ENCODE results near the gene GRK6.

GRK6 gene

DNA sequence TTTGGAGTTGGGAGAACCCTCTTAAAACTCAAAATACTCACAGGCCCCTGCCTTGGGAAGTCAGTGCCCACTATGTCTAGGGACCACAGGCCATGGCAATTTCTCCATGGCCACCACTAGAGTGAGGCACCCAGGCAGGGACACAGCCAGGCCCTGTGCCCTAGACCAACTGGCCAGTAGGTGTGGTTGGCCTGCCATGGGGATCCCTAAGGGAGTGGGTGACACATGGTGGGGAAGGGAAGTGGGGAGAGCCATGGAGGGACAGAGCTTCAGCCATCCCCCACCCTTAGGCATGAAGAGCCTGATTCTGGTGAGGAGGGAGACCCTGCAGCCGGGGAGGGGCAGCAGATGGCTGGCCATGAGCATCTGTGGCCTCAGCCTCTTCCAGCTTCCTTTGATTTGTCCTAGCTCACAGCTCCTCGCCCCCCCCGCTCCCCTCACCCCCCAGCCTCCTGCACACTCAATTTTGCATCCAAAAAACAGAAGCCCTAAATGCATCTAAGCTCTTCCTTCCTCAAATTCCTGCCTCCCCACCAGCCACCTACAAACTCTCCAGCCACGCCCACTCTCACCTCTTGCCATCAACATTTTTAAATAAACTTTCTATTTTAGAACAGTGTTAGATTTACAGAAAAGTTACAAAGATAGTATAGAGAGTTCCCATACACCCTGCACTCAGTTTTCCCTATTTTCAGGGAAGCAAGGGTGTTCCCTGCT is 48.5 kb downstream of the GRK6 start:
- WGBS (ENCODE audit: insufficient coverage, insufficient read length): no CpG with 5 or more reads among the region's 4 CpGs
- Histone ChIP-seq H3K36me3 (ENCODE audit: control insufficient read depth, insufficient read depth, low read length) (peaks cover 16% of the 10 kb centered on the region; the same call in 1 of the 2 replicates), H3K27me3 (ENCODE audit: control insufficient read depth, insufficient read depth, low read length) (no peaks in the 10 kb centered on the region), H3K4me1 (ENCODE audit: control insufficient read depth, insufficient read depth, low read length) (peaks cover 26% of the 10 kb centered on the region), H3K4me3 (ENCODE audit: low read length) (no peak overlapping the region), H3K9me3 (ENCODE audit: control insufficient read depth, insufficient read depth, low read length) (no peaks in the 10 kb centered on the region), H3K27ac (ENCODE audit: low read length) (no peak overlapping the region)
- no peak for DNase-seq (ENCODE audit: low read depth, low spot score)

DNA sequence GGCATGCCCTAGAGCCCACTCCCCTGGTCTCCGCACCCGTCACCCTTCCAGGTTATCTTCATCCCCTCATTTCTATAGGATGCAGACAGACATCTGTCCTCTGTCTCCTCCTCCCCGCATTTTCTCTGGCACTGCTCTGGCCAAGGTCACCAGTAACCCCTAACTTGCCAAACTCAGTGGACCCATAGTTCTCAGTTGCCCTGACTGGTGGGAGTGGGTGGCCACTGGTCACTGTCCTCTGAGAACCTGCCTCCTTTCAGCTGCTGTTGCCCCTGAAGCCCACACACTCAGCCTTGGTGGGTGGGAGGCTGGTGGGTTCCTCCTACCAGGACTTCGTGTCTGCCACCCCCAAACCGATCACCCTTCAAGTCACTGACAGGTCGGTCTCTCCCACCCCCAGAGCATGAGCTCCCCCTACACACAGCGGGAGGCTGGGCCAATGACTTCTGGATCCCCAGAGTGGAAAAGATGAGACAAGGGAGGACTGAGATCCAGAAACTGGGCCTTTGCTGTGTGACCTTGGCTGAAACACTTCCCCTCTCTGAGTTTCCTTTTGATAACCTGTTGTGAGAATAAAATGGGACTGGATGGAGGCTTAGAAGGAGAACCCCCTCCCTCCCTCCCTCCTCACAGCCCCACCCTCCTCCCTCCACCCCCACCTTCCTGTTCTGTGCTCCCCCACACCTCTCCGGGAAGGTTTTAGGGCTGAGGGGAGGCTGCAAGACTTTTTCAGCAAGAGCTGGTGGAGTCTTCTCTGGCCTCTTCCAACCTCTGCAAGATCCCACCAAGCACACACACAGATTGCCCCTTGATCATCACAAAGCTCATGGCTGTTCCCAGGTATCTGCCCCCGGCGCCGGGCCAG is 49.3 kb downstream of the GRK6 start:
- H3K4me3 ChIP-seq (ENCODE audit: low read length): no peak overlapping the region
- peaks cover 11% of the 10 kb centered on the region; the same call in 1 of the 2 replicates for H3K36me3 ChIP-seq (ENCODE audit: control insufficient read depth, insufficient read depth, low read length)
- H3K27me3 ChIP-seq (ENCODE audit: control insufficient read depth, insufficient read depth, low read length): no peaks in the 10 kb centered on the region
- no peak for DNase-seq (ENCODE audit: low read depth, low spot score)
- no CpG with 5 or more reads among the region's 11 CpGs for WGBS (ENCODE audit: insufficient coverage, insufficient read length)
- peaks cover 18% of the 10 kb centered on the region for H3K4me1 ChIP-seq (ENCODE audit: control insufficient read depth, insufficient read depth, low read length)
- no peak overlapping the region for H3K27ac ChIP-seq (ENCODE audit: low read length)
- no peaks in the 10 kb centered on the region for H3K9me3 ChIP-seq (ENCODE audit: control insufficient read depth, insufficient read depth, low read length)

DNA sequence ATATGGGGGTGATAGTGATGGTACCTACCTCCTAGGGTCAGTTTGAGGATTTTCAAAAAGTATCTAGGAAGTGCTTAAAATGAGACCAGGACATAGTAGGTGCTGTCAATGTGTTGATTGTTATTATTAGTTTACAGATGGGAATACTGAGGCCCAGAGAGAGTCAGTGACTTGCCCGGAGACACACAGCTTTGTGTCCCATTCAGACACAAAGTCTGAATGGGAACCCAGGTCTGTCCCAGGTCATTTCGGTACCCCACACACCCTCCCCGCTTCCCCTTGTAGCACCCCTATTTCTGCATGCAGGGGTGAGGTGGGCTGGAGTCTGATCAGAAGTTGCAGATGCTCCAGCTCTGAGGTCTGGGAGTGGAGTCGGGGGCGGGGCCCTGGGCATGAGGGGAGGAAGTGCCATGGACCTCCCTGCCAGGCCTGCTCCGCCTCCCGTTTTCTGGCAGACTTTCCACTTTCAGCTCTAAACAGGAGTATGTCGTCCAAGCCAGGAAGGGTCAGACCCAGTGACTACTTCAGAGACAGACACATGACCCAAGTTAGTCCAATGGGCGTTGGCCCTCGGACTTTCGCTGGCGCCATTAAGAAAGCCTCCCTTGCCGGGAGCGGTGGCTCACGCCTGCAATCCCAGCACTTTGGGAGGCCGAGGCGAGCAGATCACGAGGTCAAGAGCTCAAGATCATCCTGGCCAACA is 50.2 kb downstream of the GRK6 start:
- H3K27me3 ChIP-seq (ENCODE audit: control insufficient read depth, insufficient read depth, low read length): no peaks in the 10 kb centered on the region
- H3K4me3 ChIP-seq (ENCODE audit: low read length): no peak overlapping the region
- H3K36me3 ChIP-seq (ENCODE audit: control insufficient read depth, insufficient read depth, low read length): peaks cover 3% of the 10 kb centered on the region; the same call in 1 of the 2 replicates
- no peaks in the 10 kb centered on the region for H3K9me3 ChIP-seq (ENCODE audit: control insufficient read depth, insufficient read depth, low read length)
- WGBS (ENCODE audit: insufficient coverage, insufficient read length): no CpG with 5 or more reads among the region's 18 CpGs
- peaks cover 12% of the 10 kb centered on the region for H3K4me1 ChIP-seq (ENCODE audit: control insufficient read depth, insufficient read depth, low read length)
- no peak for DNase-seq (ENCODE audit: low read depth, low spot score)
- H3K27ac ChIP-seq (ENCODE audit: low read length): no peak overlapping the region

DNA sequence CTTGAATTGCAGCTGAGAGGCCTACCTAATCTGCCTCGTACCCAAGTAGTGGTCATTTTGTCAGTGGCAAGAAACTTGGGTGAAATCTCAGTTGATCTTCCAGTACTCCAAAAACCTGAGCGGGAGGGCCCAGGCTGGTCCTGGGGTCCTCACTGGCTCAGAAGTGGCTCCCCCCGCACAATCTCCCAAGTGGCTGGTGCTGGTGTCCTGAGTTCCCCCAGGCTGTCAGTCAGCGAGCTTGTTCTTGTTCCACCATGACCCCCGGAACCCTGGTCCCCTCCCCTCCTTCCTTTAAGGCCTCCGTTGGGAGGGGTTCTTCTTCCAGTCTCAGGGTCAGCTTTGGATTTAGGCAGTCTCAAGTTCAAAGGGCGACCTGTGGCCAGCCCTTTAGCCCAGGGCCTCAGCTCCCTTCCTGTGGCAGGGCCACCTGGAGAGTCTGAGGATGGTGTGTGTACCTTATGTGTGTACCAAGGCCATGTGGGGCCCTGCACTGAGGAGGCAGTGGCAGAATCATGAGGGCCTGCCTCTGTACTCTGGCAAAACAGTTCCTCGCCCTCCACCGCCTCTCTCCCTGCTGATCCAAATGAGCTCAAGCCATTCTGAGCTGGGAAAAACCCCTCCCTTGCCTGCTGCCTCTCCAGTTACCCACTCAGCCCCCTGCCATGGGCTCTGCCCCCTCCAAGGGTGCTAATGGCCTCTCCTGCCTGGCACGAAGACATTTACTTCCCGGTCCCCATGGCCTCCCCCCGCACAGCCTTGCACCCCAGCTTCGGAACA is 51.4 kb downstream of the GRK6 start:
- no CpG with 5 or more reads among the region's 13 CpGs for WGBS (ENCODE audit: insufficient coverage, insufficient read length)
- Histone ChIP-seq H3K9me3 (ENCODE audit: control insufficient read depth, insufficient read depth, low read length) (no peaks in the 10 kb centered on the region), H3K4me1 (ENCODE audit: control insufficient read depth, insufficient read depth, low read length) (peaks cover 10% of the 10 kb centered on the region; the same call in 1 of the 2 replicates), H3K36me3 (ENCODE audit: control insufficient read depth, insufficient read depth, low read length) (no peaks in the 10 kb centered on the region; the same call in 1 of the 2 replicates), H3K4me3 (ENCODE audit: low read length) (no peak overlapping the region), H3K27me3 (ENCODE audit: control insufficient read depth, insufficient read depth, low read length) (no peaks in the 10 kb centered on the region), H3K27ac (ENCODE audit: low read length) (no peak overlapping the region)
- no peak for DNase-seq (ENCODE audit: low read depth, low spot score)

DNA sequence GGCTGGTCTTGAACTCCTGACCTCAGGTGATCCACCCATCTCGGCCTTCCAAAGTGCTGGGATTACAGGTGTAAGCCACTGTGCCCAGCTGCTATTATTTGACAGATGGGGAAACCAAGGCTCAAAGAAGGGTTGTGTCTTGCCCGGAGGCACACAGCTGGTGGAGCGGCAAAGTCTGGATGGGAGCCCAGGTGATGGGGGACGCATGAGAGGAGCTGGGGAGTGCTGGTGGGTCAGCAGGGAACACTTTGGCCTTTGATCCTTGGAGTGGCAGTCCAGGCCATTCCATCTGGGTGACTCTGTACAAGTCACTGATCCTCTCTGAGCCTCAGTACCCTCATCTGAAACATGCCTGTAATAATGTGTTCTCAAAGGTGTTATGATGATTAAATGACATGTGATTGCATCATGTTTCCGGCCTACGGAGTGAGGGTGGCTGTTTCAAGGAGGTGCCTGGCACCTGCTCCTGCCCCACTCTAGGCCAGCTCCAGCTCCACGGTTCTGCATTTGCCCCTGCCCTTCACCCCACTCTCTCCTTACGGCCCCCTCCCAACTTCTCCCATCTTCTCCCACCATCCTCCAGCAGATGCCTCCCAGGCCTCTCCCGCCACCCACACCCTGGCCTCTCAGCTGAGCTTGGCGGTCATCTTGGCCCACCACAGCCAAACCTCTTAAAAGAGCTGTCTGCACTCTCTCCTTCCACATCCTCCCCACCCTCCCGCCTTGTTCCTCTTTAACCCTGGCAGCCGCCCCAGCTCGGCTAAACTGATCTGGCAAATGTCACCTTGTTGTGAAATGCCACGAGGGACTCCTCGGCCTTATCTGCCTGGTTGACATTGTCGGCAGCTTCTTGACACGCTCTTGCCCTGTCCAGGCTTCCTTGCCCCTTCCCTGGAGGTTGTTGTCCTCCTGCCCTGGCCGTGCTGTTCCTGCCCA is 52.5 kb downstream of the GRK6 start:
- Histone ChIP-seq H3K4me1 (ENCODE audit: control insufficient read depth, insufficient read depth, low read length) (peaks cover 9% of the 10 kb centered on the region; the same call in 1 of the 2 replicates), H3K4me3 (ENCODE audit: low read length) (no peak overlapping the region), H3K36me3 (ENCODE audit: control insufficient read depth, insufficient read depth, low read length) (peaks cover 9% of the 10 kb centered on the region; the same call in 1 of the 2 replicates), H3K27ac (ENCODE audit: low read length) (no peak overlapping the region), H3K9me3 (ENCODE audit: control insufficient read depth, insufficient read depth, low read length) (no peaks in the 10 kb centered on the region), H3K27me3 (ENCODE audit: control insufficient read depth, insufficient read depth, low read length) (no peaks in the 10 kb centered on the region)
- no CpG with 5 or more reads among the region's 18 CpGs for WGBS (ENCODE audit: insufficient coverage, insufficient read length)
- DNase-seq (ENCODE audit: low read depth, low spot score): no peak

DNA sequence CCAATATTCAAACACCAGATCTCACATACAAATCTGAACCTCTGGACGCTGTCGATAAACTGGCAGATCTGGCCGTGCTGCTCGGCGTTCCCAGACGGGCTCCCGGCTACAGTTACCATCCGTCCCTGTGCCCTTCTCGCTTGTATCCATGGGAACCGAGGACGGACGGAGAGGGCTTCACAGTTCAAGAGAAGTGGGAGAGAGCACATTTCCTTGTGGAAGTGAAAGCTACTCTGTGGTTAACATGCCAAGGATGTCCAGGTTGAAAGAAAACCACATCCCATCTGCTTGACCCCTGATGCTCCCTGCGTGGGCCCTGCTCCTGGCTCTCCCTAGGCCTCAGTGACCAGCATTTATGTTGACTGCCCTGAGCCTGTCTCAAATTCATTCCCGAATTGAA is 53.3 kb downstream of the GRK6 start:
- no peaks in the 10 kb centered on the region for H3K9me3 ChIP-seq (ENCODE audit: control insufficient read depth, insufficient read depth, low read length)
- no peak overlapping the region for H3K27ac ChIP-seq (ENCODE audit: low read length)
- no peak overlapping the region for H3K4me3 ChIP-seq (ENCODE audit: low read length)
- no peak for DNase-seq (ENCODE audit: low read depth, low spot score)
- peaks cover 10% of the 10 kb centered on the region; the same call in 1 of the 2 replicates for H3K36me3 ChIP-seq (ENCODE audit: control insufficient read depth, insufficient read depth, low read length)
- no CpG with 5 or more reads among the region's 14 CpGs for WGBS (ENCODE audit: insufficient coverage, insufficient read length)
- H3K4me1 ChIP-seq (ENCODE audit: control insufficient read depth, insufficient read depth, low read length): peaks cover 4% of the 10 kb centered on the region; the same call in 1 of the 2 replicates
- no peaks in the 10 kb centered on the region for H3K27me3 ChIP-seq (ENCODE audit: control insufficient read depth, insufficient read depth, low read length)

DNA sequence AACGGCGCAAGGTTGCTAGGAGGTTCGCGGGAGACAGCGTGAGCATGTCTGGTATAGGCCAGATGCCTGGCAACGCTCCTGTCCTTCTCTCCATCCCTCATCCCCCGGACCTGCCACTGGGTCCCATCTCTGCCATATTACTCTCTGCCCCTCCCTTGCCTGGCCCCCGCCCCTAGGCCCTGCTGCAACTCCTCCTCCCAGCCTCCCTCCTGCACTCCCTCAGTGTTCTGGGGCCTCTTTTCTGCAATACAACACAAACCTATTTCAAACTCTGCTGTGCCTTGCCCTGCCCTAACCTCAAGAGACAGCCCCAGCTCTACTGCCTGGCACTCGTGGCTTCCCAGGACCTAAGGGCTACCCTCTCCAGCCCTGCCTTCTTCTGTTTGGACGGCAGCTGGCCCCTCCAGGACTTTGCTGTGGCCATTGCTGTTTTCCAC is 55.9 kb downstream of the GRK6 start:
- H3K36me3 ChIP-seq (ENCODE audit: control insufficient read depth, insufficient read depth, low read length): peaks cover 19% of the 10 kb centered on the region
- no peak for DNase-seq (ENCODE audit: low read depth, low spot score)

DNA sequence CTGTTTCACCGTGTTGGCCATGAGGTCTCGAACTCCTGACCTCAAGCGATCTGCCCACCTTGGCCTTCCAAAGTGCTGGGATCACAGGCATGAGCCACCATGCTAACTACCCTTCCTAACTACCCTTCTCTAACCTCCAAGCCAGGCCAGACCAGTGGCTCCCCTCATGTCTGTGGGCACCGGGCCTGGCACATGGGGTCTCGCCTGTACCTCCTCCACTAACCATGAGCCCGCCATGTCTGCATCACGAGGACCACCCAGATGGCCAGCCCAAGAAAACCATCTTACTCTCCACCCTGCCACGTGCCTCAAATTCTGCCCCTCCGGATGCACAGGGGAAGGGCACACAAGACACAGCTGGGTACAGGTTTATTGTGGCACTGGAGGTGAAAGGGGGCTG is 56.6 kb downstream of the GRK6 start:
- peaks cover 26% of the 10 kb centered on the region for H3K36me3 ChIP-seq (ENCODE audit: control insufficient read depth, insufficient read depth, low read length)
- no peaks in the 10 kb centered on the region for H3K27me3 ChIP-seq (ENCODE audit: control insufficient read depth, insufficient read depth, low read length)
- H3K9me3 ChIP-seq (ENCODE audit: control insufficient read depth, insufficient read depth, low read length): no peaks in the 10 kb centered on the region
- H3K4me1 ChIP-seq (ENCODE audit: control insufficient read depth, insufficient read depth, low read length): no peaks in the 10 kb centered on the region
- no peak for DNase-seq (ENCODE audit: low read depth, low spot score)
- no peak overlapping the region for H3K4me3 ChIP-seq (ENCODE audit: low read length)
- WGBS (ENCODE audit: insufficient coverage, insufficient read length): no CpG with 5 or more reads among the region's 9 CpGs
- H3K27ac ChIP-seq (ENCODE audit: low read length): no peak overlapping the region

More for the DNA sequence above, 55.9 kb downstream of the GRK6 start:
- no peaks in the 10 kb centered on the region for H3K27me3 ChIP-seq (ENCODE audit: control insufficient read depth, insufficient read depth, low read length)
- no peak overlapping the region for H3K27ac ChIP-seq (ENCODE audit: low read length)
- H3K4me3 ChIP-seq (ENCODE audit: low read length): no peak overlapping the region
- H3K4me1 ChIP-seq (ENCODE audit: control insufficient read depth, insufficient read depth, low read length): no peaks in the 10 kb centered on the region
- H3K9me3 ChIP-seq (ENCODE audit: control insufficient read depth, insufficient read depth, low read length): no peaks in the 10 kb centered on the region
- 100% methylated on average over 5 of the region's 10 CpGs for WGBS (ENCODE audit: insufficient coverage, insufficient read length)

Measured in iPS DF 6.9 (cell line).